Measurements from ENCODE around the gene DCP1B. TPM values are rescaled to one million over a fixed set of nuclear protein-coding genes. Genes with fewer than 3 reads are reported as not detected.

DCP1B gene
- total RNA-seq, result 18.0 and 18.1 TPM in 2 replicates
- 10.9 TPM for total RNA-seq (2013)
- polyA plus RNA-seq, result 8.3 and 12.3 TPM in 2 replicates
- 8.4 and 9.1 TPM in 2 replicates for polyA minus RNA-seq

- peak within 1 kb of the TSS; percentile 98 for H3K9ac ChIP-seq (ENCODE audit: low read length)
- H3K9me3 Mint-ChIP-seq (ENCODE audit: insufficient read depth), result no peaks in the 10 kb centered on the region
- H3K4me1 Mint-ChIP-seq, result peaks cover 26% of the 10 kb centered on the region
- H3K27ac Mint-ChIP-seq, result peak within 1 kb of the TSS; percentile 99
- TF ChIP-seq EZH2 (IDR thresholded peaks at IDR 0.05; ENCODE audit: borderline replicate concordance, insufficient read depth, low read depth, low read length, poor library complexity, severe bottlenecking), result no peak
- no peak for TF ChIP-seq CTCF (IDR thresholded peaks at IDR 0.05)
- peaks cover 9% of the 10 kb centered on the region for H3K79me2 ChIP-seq (ENCODE audit: control insufficient read depth, insufficient read depth, low read length)
- peak within 1 kb of the TSS; percentile 81 to 93 for H3K27ac ChIP-seq (ENCODE audit: low read length in 2 of 2)
- peak within 1 kb of the TSS; percentile 100 for H2AFZ ChIP-seq (ENCODE audit: insufficient read depth, low read depth, low read length, poor library complexity, severe bottlenecking)
- ChIA-PET CTCF (interaction anchor here (1.2 to 1.4 kb wide), 3 partner anchors 32 to 351 kb away, joined by 3 to 5 read pairs (median 4); no protein-coding TSS in a partner anchor), POLR2A (interaction anchor here (0.5 kb wide), 1 partner anchor 46 kb away, joined by 4 read pairs; no protein-coding TSS in a partner anchor)
- WGBS (ENCODE audit: insufficient coverage), result under 1% methylated on average over 47 of the region's 55 CpGs
- no peaks in the 10 kb centered on the region for H3K27me3 Mint-ChIP-seq
- H3K4me1 ChIP-seq (ENCODE audit: control insufficient read depth in 2 of 2, insufficient read depth in 2 of 2, low read length in 2 of 2), result peaks cover 11 to 15% of the 10 kb centered on the region in 2 donors
- DNase-seq (peak; percentile 95), ATAC-seq (ENCODE audit: low read depth) (peak; percentile 99)
- H3K27me3 ChIP-seq (replicated peaks in 1 of 4; ENCODE audit: control extremely low read depth in 1 of 4, control insufficient read depth in 3 of 4, insufficient read depth in 4 of 4, low read length in 3 of 4), result no peaks in the 10 kb centered on the region
- peak within 1 kb of the TSS; percentile 99 for H3K4me3 Mint-ChIP-seq
- H3K36me3 ChIP-seq (replicated peaks in 1 of 2; ENCODE audit: control extremely low read depth in 1 of 2, control insufficient read depth in 1 of 2, extremely low read depth in 1 of 2, insufficient read depth in 2 of 2, low read length in 1 of 2), result no peaks in the 10 kb centered on the region
- intact Hi-C loops (cut with micrococcal nuclease), result loop anchor here (1.0 to 10.0 kb wide), 5 partner anchors 30 to 790 kb away; partner anchors contain the start of gene FKBP4
- H3K4me2 ChIP-seq (replicated peaks; ENCODE audit: low read depth, low read length, poor library complexity, severe bottlenecking), result peak within 1 kb of the TSS; percentile 90
- H3K9me3 ChIP-seq (ENCODE audit: control extremely low read depth in 1 of 3, control insufficient read depth in 2 of 3, insufficient read depth in 1 of 3, low read length in 2 of 3), result peaks cover 0 to 7% (median 0%) of the 10 kb centered on the region in 3 donors
- H3K4me3 ChIP-seq (ENCODE audit: control extremely low read depth in 1 of 5, extremely low read depth in 1 of 5, insufficient read depth in 1 of 5, low read depth in 2 of 5, low read length in 4 of 5), result peak within 1 kb of the TSS; percentile 64 to 92 (median 92)
- no peaks in the 10 kb centered on the region for H4K20me1 ChIP-seq (ENCODE audit: control insufficient read depth, insufficient read depth, low read length, poor library complexity, severe bottlenecking)
These were observed at the start of gene DCP1B for GRCh38 chr12:2004113-2004929. TSS of gene DCP1B (minus strand) at chr12:2004457. CDS start at chr12:2004431, 26 bp downstream.

- Histone ChIP-seq H3K79me2 (ENCODE audit: control insufficient read depth, insufficient read depth, low read length) (no peaks in the 10 kb centered on the region), H3K4me2 (replicated peaks; ENCODE audit: low read depth, low read length, poor library complexity, severe bottlenecking) (peak overlapping the region; percentile 82), H3K27ac (ENCODE audit: low read length in 2 of 2) (no peak overlapping the region), H4K20me1 (ENCODE audit: control insufficient read depth, insufficient read depth, low read length, poor library complexity, severe bottlenecking) (no peaks in the 10 kb centered on the region), H3K9ac (ENCODE audit: low read length) (no peak overlapping the region), H3K4me1 (ENCODE audit: control insufficient read depth in 2 of 2, insufficient read depth in 2 of 2, low read length in 2 of 2) (peaks cover 15 to 22% of the 10 kb centered on the region in 2 donors), H3K27me3 (replicated peaks in 1 of 4; ENCODE audit: control extremely low read depth in 1 of 4, control insufficient read depth in 3 of 4, insufficient read depth in 4 of 4, low read length in 3 of 4) (peaks cover 0 to 53% (median 27%) of the 10 kb centered on the region in 4 experiments), H3K4me3 (ENCODE audit: control extremely low read depth in 1 of 5, extremely low read depth in 1 of 5, insufficient read depth in 1 of 5, low read depth in 2 of 5, low read length in 4 of 5) (peak overlapping the region in 1 of 5 experiments; percentile 29), H2AFZ (ENCODE audit: insufficient read depth, low read depth, low read length, poor library complexity, severe bottlenecking) (no peak overlapping the region), H3K36me3 (replicated peaks in 1 of 2; ENCODE audit: control extremely low read depth in 1 of 2, control insufficient read depth in 1 of 2, extremely low read depth in 1 of 2, insufficient read depth in 2 of 2, low read length in 1 of 2) (no peaks in the 10 kb centered on the region), H3K9me3 (ENCODE audit: control extremely low read depth in 1 of 3, control insufficient read depth in 2 of 3, insufficient read depth in 1 of 3, low read length in 2 of 3) (no peaks in the 10 kb centered on the region)
- ChIA-PET CTCF (no interaction called here), POLR2A (no interaction called here)
- Mint-ChIP-seq H3K27me3 (peaks cover 78% of the 10 kb centered on the region), H3K4me1 (peaks cover 33% of the 10 kb centered on the region), H3K9me3 (ENCODE audit: insufficient read depth) (no peaks in the 10 kb centered on the region), H3K27ac (no peak overlapping the region), H3K4me3 (no peak overlapping the region)
- TF ChIP-seq EZH2 (IDR thresholded peaks at IDR 0.05; ENCODE audit: borderline replicate concordance, insufficient read depth, low read depth, low read length, poor library complexity, severe bottlenecking), result no peak
- no peak for TF ChIP-seq CTCF (IDR thresholded peaks at IDR 0.05)
- 2% methylated on average over 55 of the region's 60 CpGs for WGBS (ENCODE audit: insufficient coverage)
- ATAC-seq (ENCODE audit: low read depth) (no peak), DNase-seq (no peak)
- intact Hi-C loops (cut with micrococcal nuclease), result no loop called here
These were observed 49.4 kb upstream of the DCP1B start for GRCh38 chr12:2053691-2054090.
